HG03469 (cell line): ENCODE measurements around the gene RFPL3.
"Not testable (repeated sequence)": the region's sequence is repeated elsewhere in the genome, so short reads cannot be mapped to it uniquely, and the experiment has no call there.

Source experiments
- ATAC-seq: cut with Tn5 transposase; IDR thresholded peaks from one replicate; pipeline ENCODE4 v1.9.1; 2021; ENCODE audit warnings: mild to moderate bottlenecking, moderate library complexity, moderate number of reproducible peaks; ENCODE audit not compliant: unreplicated experiment

Gene RFPL3

DNA sequence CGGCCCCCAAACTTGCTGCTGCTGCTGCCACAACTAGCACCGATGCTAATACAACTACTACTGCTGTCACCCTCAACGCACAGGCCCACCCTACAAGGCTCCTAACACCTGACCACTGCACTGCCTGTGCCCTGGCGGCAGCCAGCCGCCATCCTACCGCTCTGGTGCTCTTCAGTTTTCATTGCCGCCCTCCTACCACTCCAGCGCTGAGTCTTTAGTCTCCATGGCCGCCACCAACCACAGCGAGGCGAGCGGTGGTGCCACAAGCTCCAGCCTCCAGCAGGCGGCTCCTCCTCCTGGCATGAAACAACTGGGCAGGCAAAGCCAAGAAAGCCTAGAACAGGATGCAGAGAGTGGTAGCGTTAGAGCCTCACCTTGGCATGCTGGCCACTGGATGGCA, 5.0 kb upstream of the RFPL3 start:
- ATAC-seq: no peak

- no peak for ATAC-seq
Observed at GRCh38 chr22:32353292-32353691, 4.4 kb upstream of the RFPL3 start.

DNA sequence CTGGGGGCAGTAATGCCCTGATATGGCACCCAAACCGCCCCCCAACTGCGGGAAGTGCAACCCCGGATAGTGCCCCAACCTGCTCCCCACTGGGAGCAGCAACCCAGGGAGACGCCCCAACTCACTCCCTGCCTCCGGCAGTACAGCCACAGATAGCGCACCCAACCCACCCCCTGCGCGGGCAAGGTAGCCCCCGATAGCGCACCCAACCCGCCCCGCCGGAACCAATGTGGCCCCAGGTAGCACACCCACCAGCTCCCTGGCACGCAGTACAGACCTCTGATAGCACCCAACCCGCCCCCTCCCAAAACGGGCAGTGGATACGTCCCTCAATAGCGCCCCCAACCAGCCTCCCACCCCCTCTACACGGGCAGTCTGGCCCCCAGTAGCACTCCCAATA, 3.8 kb upstream of the RFPL3 start:
- ATAC-seq: no peak

DNA sequence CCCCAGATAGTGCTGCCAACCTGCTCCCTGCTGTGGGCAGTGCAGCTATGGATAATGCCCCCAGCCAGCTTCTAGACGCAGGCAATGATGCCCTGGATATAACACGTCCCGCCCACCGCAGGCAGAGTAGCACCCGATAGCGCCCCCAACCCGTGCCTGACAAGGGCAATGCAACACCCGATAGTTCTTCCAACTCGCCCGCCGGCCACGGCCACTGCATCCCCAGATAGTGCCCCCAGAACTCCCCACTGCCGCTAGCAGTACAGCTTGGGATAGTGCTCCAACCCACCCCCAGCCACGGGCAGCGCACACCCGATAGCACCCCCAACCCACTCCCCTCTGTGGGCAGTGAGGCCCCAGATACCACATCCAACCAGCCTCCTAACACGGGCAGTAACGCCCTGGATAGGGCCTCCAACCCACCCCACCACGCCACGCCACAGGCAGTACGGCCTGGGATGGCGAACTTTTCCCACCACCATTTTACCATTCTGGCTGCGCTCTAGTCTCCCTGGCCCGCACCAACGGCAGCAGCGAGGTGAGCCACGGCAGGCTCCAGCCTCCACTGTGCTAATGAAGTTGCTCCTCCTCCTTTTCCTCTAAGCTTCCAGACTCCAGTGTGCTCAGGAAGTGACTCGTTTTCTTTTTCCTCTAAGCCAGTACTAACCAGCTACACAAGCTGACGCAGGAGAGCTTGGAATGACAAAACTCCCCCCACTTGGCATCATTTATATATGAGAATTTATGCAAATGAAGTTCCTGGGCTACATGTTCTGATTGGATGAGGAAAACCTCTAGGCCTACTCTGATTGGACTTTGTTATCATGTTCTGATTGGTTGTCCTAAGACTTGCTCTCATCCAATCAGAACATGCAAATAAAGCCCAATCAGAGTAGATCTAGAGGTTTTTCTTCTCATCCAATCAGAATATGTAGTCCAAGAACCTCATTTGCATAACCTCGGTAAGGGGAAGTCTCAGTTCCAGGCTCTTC, 3.0 kb upstream of the RFPL3 start:
- ATAC-seq: no peak

- no peak for ATAC-seq
Observed at GRCh38 chr22:32355760-32356159, 1.9 kb upstream of the RFPL3 start.

DNA sequence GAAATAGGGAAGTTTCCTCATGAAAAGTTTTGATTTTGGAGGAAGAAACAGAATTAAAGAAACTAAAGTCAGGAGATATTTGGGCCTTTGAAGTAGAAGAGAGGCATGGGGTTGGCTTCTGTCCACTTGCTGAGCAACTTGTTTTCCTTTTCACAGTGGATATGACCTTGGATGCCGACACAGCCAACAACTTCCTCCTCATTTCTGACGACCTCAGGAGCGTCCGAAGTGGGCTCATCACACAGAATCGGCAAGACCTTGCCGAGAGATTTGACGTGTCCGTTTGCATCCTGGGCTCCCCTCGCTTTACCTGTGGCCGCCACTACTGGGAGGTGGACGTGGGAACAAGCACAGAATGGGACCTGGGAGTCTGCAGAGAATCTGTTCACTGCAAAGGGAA, 2.4 kb downstream of the RFPL3 start:
- not testable (repeated sequence) for ATAC-seq

- no peak for ATAC-seq
Observed at GRCh38 chr22:32361257-32361656, 3.6 kb downstream of the RFPL3 start.

DNA sequence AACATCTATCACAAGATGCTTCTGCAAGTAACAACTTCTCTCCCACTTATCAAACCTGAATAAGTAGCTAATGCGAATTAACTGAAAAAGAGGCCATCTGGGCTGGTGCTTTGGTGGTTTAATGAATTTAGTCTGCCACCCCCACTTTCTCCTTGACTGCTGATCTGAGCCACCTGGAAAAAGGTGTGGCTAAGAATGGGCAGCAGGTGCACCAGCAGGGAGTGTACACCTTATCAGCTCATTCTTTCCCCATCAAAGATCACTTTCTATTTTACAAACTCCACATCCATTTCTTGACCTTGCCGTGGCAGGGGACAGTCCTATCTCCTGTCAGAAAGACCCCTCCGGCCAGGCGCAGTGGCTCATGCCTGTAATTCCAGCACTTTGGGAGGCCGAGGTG, 6.5 kb downstream of the RFPL3 start:
- no peak for ATAC-seq

GRCh38 chr22:32375678-32376450, 18.2 kb downstream of the RFPL3 start:
- no peak for ATAC-seq

GRCh38 chr22:32376681-32377080, 19.0 kb downstream of the RFPL3 start:
- ATAC-seq: no peak

- no peak for ATAC-seq
Observed at GRCh38 chr22:32378707-32379272, 21.1 kb downstream of the RFPL3 start.

DNA sequence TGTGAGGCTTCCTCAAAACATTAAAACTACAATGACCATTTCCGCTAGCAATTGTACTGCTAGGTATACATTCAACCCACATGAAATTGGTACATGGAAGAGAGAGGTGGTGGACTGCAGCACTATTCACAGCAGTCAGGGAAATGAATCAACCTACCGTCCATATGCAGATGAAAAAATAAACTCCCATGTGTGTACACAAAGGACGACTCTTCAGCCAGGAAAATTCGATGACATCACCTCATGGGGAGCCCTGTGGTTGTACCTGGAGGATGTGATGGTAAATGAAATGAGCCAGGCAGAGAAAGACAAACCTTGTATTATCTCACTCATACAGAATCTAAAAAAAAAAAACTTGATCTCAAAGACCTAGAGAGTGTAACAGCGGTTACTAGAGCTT, 23.3 kb downstream of the RFPL3 start:
- no peak for ATAC-seq

GRCh38 chr22:32385681-32386080, 28.0 kb downstream of the RFPL3 start:
- ATAC-seq: no peak

GRCh38 chr22:32389685-32390084, 32.0 kb downstream of the RFPL3 start:
- ATAC-seq: no peak

- no peak for ATAC-seq
Observed at GRCh38 chr22:32395107-32395506, 37.4 kb downstream of the RFPL3 start.

DNA sequence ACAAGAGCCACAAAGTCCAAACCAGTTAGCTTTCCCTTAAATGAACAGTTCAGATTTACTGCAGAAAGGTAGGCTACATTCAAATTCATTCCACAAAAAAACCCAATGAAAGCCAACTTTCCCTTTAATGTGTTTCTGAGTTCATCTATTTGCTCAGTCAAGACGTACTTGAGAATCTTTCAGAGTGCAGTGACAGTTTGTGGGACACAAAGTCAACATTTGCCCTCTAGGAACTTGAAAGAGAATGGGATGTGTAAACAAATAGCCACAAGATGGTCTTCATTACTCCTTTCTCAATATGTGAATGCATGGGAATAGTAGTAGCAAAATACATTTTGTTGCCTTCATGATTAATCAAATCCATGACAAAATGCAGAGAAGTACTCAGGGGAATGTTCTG, 38.6 kb downstream of the RFPL3 start:
- ATAC-seq: no peak

DNA sequence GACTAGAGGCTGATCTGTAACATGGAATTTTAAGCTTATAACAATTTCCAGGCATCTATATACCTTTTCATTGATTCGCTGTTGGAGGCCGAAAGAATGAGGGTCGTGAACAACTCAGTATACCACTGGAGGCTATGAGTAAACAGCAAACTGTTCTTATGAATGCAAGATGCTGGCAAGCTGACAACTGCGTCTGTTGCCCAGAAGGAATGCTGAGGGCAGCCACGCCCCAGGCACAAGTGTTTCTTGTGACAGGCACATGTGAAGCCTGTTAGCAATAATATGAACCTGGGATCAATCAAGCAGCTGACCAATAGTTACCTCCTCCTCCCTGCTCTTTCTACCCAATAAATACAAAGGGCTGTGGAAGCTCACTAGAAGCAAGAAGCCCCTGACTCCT, 39.1 kb downstream of the RFPL3 start:
- ATAC-seq: no peak

GRCh38 chr22:32401486-32401885, 43.8 kb downstream of the RFPL3 start:
- ATAC-seq: no peak

- no peak for ATAC-seq
Observed at GRCh38 chr22:32404021-32404420, 46.4 kb downstream of the RFPL3 start.

DNA sequence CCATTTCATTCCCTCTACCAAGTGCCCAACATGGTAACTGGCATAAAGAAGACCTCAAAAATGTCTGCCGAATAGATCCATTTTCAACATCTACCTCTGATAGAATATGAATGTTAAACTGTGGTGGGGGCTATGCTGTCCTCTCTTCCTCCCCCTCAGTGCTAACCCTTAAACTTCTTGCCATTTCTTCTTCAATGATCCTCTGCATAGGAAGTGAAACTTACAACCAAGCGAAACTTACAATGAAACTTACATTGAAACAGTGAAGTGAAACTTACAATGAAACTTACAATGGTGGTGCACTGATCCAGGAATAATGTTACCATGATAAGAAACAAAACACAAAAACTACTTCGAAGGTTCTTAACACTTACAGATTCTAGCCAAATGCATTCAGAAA, 49.6 kb downstream of the RFPL3 start:
- ATAC-seq: no peak

GRCh38 chr22:32407936-32408335, 50.3 kb downstream of the RFPL3 start:
- no peak for ATAC-seq

GRCh38 chr22:32409977-32410376, 52.3 kb downstream of the RFPL3 start:
- no peak for ATAC-seq
